Measurements from ENCODE around the gene TBCEL. TPM values are rescaled to one million over a fixed set of nuclear protein-coding genes. Genes with fewer than 3 reads are reported as not detected.

The TBCEL gene
- total RNA-seq, 1 donor, result 9.7 TPM

GRCh38 chr11:121132211-121132976, 108.5 kb downstream of the TBCEL start:
- DNase-seq (ENCODE audit: low read depth in 2 of 3, low spot score in 2 of 3), result no peak

- no peak for DNase-seq (ENCODE audit: low read depth in 2 of 3, low spot score in 2 of 3)
Observed at GRCh38 chr11:121134741-121135312, 110.9 kb downstream of the TBCEL start.

GRCh38 chr11:121137005-121137404, 113.1 kb downstream of the TBCEL start:
- DNase-seq (ENCODE audit: low read depth in 2 of 3, low spot score in 2 of 3), result no peak

- DNase-seq (ENCODE audit: low read depth in 2 of 3, low spot score in 2 of 3), result no peak
Observed at GRCh38 chr11:121138259-121138658, 114.4 kb downstream of the TBCEL start.

GRCh38 chr11:121140369-121140768, 116.5 kb downstream of the TBCEL start:
- no peak for DNase-seq (ENCODE audit: low read depth in 2 of 3, low spot score in 2 of 3)

Other genes with a start within 250 kb of the TBCEL start
- gene TECTA, start 77.1 kb downstream of the TBCEL start, total RNA-seq, result 0.81 TPM